OCI-M1 (cell line): ENCODE data around the gene LCAT.
"Not testable (repeated sequence)": the region's sequence is repeated elsewhere in the genome, so short reads cannot be mapped to it uniquely, and the experiment has no call there.

ENCODE experiments used
- DNase-seq: peaks from one replicate; lab custom pipeline; 2025; lab: John Stamatoyannopoulos, UW

The LCAT gene

DNA sequence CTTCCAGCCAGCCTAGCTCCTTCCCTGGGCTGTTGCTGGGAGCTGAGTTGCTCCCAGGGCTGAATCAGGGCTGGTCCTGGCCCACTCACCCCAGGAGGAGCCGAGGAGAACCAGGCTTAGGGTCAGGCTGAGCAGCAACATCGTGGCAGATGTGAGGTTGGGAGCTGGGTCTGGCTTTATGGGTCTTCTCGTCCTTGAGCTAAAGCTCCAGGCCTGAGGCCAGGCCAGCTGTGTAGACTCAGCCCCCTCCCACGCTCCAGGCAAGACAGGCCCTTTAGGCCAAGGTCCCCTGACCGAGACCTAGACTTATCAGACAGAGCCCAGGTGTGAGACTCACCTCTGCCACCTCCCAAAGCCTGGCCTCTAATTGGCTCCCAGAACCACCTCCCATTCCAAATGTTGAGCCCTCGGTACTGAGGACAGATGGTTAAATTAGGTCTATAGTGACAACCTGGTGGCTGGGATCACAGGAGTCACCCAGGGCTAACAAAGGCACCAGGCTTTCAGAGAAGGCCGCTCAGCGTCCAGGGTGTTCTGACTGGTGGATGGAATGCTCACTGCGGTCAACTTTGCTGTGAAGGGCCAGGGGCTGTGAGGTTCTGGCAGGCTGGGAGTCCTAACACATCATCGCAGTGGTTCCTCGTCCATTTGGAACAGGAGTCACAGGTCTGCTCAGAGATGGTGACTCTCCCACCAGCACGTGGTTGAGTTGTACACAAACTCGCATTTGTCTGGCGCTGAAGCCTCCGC, 12.0 kb downstream of the LCAT start, which contains the start of gene CTRL:
Gene CTRL (minus strand): TSS at position 151 of the 750 bp plus-strand sequence. CDS start 10 bp downstream, at position 141.
- DNase-seq: no peak

GRCh38 chr16:67930678-67931211, 13.2 kb downstream of the LCAT start:
- no peak for DNase-seq

DNA sequence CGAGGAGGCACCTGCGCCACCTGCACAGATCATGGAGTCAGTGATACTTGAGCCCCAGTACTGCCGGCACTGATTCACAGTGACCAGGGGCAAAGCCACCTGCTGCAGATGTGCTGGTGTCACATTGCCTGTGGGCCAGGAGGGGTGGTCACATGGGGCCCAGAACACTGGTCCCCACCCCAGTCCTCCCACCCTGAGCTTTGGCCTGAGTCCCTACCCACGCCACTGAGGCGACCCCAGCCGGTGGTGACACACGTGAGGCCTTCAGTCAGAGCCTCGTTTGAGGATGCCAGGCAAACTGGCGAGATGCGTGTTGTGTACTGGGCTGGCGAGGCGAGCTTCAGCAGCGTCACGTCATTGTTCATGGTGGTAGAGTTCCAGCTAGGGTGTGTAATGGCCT, 13.7 kb downstream of the LCAT start:
- no peak for DNase-seq

DNA sequence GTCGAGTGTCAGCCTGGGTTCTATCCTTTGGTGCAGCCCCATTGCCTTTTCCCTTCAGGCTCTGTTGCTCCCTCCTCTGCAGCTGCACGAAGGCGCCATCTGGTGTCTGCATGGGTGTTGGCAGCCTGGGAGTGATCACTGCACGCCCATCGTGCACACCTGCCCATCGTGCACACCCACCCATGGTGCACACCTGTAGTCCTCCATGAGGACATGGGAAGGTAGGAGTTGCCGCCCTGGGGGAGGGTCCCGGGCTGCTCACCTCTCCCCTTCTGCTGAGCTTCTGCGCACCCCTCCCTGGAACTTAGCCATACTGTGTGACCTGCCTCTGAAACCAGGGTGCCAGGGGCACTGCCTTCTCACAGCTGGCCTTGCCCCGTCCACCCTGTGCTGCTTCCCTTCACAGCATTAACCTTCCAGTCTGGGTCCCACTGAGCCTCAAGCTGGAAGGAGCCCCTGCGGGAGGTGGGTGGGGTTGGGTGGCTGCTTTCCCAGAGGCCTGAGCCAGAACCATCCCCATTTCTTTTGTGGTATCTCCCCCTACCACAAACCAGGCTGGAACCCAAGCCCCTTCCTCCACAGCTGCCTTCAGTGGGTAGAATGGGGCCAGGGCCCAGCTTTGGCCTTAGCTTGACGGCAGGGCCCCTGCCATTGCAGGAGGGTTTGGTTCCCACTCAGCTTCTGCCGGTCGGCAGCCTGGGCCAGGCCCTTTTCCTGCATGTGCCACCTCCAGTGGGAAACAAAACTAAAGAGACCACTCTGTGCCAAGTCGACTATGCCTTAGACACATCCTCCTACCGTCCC, 15.2 kb downstream of the LCAT start:
- DNase-seq: peak; percentile 81

GRCh38 chr16:67928147-67928546, 15.8 kb downstream of the LCAT start:
- DNase-seq: no peak

GRCh38 chr16:67927131-67927941, 16.6 kb downstream of the LCAT start:
- DNase-seq: no peak

DNA sequence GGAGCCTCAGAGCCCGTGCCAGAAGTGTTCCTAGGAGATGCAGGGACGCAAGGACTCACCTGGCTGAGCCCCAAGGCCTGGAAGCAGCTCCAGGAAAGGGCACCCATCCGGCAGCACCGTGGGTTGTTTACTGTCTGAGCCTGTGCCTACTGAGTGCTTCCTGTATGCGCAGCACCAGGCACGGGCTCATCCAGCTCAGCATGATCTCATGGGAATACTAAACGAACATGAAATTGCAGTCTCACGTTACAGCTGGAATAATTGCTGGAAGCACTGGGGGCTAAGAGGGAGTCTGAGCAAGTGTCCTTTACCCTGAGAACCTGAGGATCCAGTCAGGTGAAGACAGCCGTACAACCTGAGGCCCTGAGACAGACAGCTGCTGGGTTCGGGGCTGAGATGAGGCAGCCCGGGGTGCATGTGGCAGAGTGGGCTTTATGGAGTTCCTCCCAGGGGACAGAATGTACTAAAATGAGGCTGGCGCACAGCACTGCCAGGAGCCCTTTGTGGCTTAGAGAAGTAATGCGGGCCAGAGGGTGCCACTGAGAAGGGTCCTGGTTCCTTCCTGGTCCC, 17.7 kb downstream of the LCAT start:
- DNase-seq: no peak

DNA sequence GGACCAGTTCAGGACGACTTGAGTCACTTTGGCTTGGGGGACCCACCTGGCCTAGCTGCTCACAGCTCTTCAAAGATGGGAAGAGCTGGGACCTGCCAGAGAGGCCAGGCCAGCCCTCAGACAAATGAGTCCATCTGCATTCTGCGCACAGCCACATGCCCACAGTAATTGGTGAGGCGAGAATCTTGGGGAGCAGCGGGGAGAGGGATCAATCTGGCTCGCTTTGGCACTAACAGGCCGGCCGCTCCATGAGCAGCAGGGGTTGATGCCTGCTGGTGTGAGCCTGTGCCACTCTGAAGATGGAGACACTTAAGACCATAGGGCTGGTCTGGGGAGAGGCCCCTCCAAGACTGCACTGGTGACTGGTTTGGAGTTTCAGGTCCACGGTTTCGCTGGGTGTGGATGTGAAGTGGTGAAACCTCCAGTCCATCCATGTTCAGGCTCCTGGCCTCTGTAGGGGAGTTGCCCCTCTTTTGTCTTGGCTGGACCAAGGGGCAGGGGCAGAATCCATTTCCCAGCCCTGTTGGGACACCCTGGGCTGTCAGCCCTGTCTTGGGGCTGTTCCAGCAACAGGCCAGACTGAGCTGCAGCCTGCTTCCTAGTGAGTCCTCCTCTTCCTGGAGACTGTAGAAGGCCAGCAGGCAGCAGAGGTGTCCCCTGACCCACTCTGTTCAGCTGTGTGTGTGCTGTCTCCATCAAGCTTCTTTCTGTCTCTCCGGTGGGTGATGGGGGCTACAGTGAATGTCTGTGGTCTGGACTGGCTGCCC, 19.6 kb downstream of the LCAT start:
- no peak for DNase-seq

GRCh38 chr16:67923414-67924116, 20.4 kb downstream of the LCAT start:
- DNase-seq: no peak

DNA sequence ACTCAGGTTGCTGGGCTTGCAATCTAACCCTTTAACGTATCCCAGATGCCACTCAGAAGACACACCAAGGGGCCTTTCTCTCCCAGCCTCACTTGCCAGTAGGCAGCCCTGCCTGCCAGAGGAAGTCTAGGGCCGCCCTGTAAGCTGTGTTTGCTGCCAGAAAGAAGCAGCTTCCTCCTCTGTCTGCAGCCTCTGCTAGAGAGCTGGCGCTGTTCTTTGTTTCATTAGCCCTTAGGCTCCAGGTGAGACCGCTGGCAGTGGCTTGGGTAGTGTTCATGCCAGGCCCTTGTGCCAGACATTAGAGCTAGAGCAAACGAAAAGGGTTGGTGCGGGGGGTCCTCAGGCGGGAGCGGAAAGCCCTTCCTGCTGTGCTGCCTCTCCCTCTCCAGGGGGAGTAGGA, 21.2 kb downstream of the LCAT start:
- DNase-seq: no peak

DNA sequence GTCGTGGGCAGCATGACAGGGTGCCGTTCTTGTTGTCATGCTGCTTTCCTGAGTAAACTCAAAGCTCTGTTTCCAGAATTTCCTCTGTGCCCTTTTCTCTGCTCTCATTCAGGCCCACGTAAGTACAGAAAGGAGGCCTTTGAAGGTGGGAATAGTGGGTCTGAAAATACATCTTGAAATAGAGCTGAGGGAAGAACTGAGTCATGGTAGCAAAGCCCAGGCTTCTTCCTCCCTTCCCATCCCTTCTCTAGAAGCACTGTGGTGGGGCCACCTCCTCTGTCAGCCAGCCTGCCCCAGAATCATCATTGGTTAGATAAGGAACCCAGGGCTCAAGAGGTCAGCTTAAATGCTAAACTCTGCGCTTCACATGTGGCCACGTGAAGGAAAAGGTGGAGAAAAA, 21.7 kb downstream of the LCAT start:
- DNase-seq: peak; percentile 44

DNA sequence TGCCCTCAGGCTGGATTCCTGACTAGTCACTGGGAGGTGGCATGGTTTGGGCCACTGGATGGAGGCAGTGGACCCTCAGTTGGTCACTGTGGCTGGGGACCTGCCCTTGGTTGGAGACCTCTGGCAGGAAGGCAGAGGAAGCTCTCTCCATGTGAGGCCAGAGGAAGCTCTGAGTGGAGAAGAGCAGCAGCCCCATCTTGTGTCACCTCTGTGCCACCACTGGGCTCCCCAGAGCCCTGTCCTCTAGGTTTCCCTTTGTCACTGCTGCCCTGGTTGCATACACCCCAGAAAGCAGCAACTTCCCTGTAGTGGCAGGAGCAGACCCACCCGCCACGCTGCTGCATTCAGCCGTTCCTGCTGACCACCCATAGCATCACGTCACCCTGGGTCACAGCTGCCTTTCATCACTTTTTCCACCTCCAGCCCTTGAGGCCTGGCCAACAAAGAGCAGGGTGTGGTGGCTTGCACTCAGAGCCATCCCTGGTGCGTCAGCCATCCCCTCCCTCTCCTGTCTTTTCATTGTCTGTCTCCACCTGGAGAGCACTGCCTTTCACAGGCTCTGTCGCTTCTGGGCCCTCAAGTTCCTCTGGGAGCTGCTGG, 24.2 kb downstream of the LCAT start:
- DNase-seq: peak; percentile 24

GRCh38 chr16:67917852-67918236, 26.1 kb downstream of the LCAT start:
- DNase-seq: peak; percentile 13

DNA sequence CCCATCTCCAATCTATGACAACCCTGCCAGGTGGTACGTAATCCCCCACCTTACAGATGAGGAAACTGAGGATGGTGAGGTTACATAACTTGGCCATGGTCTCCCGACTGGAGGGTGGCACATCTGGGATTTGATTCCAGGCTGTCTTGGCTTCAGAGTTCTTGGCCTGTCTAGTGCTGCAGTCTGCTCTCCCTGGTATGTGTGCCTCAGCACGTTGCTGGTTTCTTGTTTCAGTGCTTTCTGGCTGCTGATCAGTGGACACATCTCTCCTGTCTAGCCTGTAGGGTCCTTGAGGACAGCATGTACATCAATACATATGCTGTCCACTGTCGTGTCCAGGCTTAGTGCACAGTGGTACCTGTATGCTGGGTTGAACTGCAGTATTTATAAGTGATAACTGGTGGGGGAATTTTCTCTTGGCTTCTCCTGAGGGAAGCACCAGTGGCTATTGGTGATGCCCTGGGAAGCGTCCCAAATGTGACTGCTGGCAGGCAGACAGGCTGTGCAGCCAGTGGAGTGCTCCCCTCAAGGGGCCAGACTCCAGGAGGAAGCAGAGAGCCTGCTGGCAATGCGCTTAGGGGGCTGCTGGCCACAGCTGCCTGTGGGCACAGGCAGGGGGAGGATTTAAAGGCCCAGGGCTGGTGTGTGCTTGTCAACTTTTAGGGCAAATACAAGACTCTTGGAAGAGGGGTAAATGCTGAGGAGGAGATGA, 26.6 kb downstream of the LCAT start:
- no peak for DNase-seq

GRCh38 chr16:67915831-67916723, 27.8 kb downstream of the LCAT start:
- no peak for DNase-seq

DNA sequence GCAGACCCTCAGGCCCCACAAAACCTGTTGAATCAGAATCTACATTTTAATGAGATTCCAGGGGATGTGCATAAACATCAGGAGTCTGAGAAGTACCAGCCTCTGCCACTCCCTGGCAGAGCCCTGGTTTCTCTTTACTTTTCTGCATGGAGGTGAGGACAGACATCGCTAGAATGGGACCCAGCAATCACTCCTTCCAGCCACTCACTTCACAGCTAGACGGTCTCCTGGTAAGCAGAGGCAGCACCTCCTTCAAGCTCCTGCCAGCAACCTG, 28.5 kb downstream of the LCAT start:
- DNase-seq: not testable (repeated sequence)

DNA sequence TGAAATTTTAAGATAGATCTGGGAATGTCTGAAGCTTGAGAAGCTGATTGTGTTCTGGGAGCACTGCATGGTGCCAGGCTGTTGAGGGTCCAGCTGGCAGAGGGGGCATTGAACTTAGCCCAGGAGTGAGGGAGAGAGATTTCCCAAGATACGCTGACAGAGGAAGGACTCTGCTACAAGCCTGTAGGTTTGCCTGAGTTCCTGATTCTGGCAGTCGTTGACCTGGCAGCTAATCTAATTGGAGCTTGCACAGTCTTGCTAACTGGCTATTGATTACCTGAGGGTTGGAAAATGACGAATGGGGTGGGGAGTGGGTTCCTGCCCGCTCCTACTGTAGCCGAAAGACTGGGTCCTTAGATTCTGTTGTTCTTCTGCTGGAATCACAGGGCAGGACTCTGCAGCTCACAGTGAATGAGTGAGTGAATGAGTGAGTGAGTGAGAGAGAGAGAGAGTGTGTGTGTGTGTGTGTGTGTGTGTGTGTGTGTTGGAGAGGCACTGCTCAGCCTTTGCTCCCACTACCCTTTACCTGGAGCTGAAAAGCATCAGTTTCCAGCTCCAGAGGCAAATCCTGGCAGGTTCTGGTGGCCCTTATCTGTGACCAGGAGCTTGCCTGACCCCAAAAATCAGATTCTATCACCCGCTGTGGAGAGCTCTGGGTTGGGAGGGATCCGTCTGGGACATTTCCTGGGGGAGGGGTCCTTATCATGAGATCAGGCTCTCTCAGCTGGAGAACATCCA, 29.0 kb downstream of the LCAT start:
- no peak for DNase-seq

DNA sequence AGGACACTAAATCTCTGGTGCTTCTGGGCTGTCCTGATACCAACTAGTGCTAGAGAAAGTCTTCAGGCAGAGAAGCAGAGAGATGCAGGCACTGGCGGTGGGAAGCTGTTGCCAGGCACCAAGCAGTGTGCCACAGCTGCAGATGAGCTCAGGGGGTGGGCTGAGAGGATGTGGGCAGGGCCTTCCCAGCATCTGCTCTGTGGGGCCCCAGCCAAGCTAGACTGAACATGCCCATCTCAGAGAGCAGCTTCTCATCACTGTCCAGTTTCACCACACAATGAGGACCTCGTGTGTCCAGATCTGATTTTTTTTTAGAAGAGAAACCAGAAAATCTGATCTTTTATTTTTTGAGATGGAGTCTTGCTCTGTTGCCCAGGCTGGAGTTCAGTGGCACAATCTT, 33.8 kb downstream of the LCAT start:
- no peak for DNase-seq
